Measurements from ENCODE around the gene ZBTB32.

DNA sequence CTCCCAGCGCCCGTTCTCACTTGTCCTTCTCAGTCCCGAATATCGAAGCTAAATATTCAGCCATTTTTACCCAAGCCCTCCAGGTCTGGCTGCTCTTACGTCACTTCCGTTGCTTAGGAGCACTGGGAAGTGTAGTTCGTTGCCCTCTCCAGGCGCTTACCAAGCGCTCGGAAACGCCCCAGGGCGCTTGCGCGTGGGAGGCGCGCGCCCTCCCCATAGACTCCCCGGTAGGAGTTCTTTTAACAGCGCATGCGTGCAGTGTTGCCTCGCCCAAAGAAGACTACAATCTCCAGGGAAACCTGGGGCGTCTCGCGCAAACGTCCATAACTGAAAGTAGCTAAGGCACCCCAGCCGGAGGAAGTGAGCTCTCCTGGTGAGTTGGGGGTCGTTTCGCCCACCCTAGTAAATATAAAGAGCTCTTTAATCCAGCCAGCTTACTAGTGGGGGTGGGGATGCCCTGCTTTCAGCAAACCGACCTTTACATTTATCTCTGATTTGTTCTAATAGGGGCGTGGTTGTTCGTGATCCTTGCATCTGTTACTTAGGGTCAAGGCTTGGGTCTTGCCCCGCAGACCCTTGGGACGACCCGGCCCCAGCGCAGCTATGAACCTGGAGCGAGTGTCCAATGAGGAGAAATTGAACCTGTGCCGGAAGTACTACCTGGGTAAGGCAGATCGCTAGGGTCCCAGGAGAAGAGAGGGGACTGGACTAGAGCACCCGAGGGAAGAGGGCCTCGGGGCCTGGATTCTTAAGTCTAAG, 41.1 kb downstream of the ZBTB32 start, which contains the start of the genes PSENEN and U2AF1L4:
- TF ChIP-seq, protein P1, sequence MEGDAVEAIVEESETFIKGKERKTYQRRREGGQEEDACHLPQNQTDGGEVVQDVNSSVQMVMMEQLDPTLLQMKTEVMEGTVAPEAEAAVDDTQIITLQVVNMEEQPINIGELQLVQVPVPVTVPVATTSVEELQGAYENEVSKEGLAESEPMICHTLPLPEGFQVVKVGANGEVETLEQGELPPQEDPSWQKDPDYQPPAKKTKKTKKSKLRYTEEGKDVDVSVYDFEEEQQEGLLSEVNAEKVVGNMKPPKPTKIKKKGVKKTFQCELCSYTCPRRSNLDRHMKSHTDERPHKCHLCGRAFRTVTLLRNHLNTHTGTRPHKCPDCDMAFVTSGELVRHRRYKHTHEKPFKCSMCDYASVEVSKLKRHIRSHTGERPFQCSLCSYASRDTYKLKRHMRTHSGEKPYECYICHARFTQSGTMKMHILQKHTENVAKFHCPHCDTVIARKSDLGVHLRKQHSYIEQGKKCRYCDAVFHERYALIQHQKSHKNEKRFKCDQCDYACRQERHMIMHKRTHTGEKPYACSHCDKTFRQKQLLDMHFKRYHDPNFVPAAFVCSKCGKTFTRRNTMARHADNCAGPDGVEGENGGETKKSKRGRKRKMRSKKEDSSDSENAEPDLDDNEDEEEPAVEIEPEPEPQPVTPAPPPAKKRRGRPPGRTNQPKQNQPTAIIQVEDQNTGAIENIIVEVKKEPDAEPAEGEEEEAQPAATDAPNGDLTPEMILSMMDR (IDR thresholded peaks at IDR 0.05), result no peak
- TF ChIP-seq POLR2A (IDR thresholded peaks at IDR 0.05), result peak in 2 of 4 donors; percentile 39 to 45
